AG10803 (cell line): ENCODE results near the gene DLGAP1.
A peak's percentile ranks its signal among the peaks of the same experiment; 100 is the strongest.
"Not testable (repeated sequence)": the region's sequence is repeated elsewhere in the genome, so short reads cannot be mapped to it uniquely, and the experiment has no call there.

Experiments
- DNase-seq: peaks from one replicate; pipeline ENCODE4 v3.0.0; 2010; ENCODE audit warnings: low read depth
- H3K4me3 ChIP-seq: 2 replicates; pipeline ENCODE4 v1.5.1; 2011; ENCODE audit warnings: mild to moderate bottlenecking, low read length, control low read depth
- TF ChIP-seq, protein P1 (sequence below): conservative IDR thresholded peaks from 2 replicates; pipeline ENCODE4 v1.5.1; 2011; ENCODE audit warnings: mild to moderate bottlenecking, low read length, control low read depth, inconsistent platforms

Gene DLGAP1

DNA sequence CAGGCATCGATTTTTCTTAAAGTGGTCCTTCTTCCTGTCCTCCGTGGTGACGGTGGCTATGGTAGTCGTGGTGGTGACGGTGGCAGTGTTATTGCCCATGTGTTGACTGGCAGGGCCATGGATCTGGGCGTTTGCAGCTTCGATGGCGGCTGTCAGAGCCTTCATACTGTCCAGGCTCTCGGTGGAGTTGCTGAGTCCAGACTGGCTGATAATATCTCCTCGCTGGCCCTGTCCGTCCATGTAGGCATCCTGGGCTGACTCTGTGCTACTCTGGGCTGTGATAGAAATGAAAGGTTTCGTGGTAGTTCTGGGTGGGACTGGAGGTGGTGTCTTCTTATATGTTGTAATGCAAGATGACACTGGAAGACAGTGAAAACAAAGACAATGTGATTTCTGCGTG, 873.2 kb downstream of the DLGAP1 start:
- no peak overlapping the region for H3K4me3 ChIP-seq
- DNase-seq = no peak
- TF ChIP-seq, protein P1, sequence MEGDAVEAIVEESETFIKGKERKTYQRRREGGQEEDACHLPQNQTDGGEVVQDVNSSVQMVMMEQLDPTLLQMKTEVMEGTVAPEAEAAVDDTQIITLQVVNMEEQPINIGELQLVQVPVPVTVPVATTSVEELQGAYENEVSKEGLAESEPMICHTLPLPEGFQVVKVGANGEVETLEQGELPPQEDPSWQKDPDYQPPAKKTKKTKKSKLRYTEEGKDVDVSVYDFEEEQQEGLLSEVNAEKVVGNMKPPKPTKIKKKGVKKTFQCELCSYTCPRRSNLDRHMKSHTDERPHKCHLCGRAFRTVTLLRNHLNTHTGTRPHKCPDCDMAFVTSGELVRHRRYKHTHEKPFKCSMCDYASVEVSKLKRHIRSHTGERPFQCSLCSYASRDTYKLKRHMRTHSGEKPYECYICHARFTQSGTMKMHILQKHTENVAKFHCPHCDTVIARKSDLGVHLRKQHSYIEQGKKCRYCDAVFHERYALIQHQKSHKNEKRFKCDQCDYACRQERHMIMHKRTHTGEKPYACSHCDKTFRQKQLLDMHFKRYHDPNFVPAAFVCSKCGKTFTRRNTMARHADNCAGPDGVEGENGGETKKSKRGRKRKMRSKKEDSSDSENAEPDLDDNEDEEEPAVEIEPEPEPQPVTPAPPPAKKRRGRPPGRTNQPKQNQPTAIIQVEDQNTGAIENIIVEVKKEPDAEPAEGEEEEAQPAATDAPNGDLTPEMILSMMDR = no peak

DNA sequence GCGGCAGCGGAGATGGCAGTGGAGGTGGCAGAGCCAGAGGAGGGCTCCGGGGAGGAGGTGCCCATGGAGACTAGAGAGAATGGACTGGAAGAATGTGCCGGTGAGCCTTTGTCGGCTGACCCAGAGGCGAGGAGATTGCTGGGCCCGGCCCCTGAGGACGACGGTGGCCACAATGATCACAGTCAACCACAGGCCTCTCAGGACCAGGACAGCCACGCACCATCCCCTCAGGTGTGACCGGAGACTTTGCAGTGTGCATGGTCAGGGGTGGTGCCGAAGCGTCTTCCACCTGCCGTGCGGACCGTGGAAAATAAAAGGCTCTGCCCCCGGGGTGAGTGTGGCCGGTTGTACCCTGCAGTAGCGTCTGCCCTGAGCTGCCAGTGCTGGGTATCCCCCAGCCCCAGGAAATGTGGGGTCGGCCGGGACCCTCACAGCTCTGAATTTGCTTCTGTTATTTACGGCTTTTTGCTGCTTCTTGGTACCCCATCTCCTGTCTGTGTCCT, 874.5 kb downstream of the DLGAP1 start:
- H3K4me3 ChIP-seq, DNase-seq: not testable (repeated sequence)

DNA sequence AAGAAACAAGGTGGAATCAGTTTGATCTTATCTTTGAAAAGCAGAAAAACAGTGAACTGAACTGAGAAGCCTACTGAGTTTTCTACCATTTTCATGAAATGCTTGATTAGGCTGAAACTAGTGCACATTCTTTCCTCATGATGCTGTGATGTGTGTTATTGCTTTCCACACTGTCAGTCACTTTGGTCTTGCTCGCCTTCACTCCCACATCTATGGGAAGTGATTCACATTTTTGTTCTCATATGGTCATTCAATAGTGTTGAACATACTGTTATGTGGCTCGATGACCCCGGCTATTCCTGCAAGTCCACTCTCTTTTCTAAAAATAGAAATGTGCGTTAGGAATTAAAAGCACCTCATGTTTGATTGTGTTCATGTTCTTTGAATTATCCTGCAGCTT, 875.4 kb downstream of the DLGAP1 start:
- no peak overlapping the region for H3K4me3 ChIP-seq
- TF ChIP-seq, protein P1 = no peak
- peak; percentile 79 for DNase-seq

- TF ChIP-seq, protein P1 = no peak
- no peak for DNase-seq
- H3K4me3 ChIP-seq = no peak overlapping the region
Observed at GRCh38 chr18:3578621-3579020, 876.5 kb downstream of the DLGAP1 start.

GRCh38 chr18:3577281-3577855, 877.7 kb downstream of the DLGAP1 start:
- H3K4me3 ChIP-seq = no peak overlapping the region

DNA sequence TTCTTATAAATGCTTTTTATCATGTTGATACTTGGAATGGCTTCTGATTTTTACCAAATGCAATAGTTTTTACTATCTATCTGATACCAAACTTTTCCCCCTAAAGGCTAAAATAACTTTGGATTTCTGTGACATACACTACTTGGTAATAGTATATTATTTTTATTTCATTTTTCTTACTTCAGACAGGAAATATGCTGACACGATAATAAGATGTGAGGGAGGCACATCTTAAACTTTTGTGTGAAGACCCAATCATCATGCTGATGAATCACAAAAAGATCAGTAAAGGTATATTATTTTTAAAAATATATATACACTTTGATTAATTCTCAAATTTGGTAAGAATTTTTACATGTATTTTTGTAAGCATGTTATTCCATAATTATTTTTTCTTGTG, 882.3 kb downstream of the DLGAP1 start:
- TF ChIP-seq, protein P1 = no peak
- no peak for DNase-seq
- H3K4me3 ChIP-seq = no peak overlapping the region

More at GRCh38 chr18:3577281-3577855, 877.7 kb downstream of the DLGAP1 start:
- TF ChIP-seq, protein P1 = no peak
- DNase-seq = peak; percentile 35

GRCh38 chr18:3566851-3567250, 888.3 kb downstream of the DLGAP1 start:
- TF ChIP-seq, protein P1 = no peak
- DNase-seq = no peak
- H3K4me3 ChIP-seq = no peak overlapping the region
